ENCODE measurements around the gene RAB3GAP2.
"Not testable (repeated sequence)": the region's sequence is repeated elsewhere in the genome, so short reads cannot be mapped to it uniquely, and the experiment has no call there.

RAB3GAP2 gene

GRCh38 chr1:220195701-220196100 lies 76.6 kb downstream of the RAB3GAP2 start:
- no peak for DNase-seq

- no peak for DNase-seq
Measured at GRCh38 chr1:220189750-220190347, 82.4 kb downstream of the RAB3GAP2 start.

DNA sequence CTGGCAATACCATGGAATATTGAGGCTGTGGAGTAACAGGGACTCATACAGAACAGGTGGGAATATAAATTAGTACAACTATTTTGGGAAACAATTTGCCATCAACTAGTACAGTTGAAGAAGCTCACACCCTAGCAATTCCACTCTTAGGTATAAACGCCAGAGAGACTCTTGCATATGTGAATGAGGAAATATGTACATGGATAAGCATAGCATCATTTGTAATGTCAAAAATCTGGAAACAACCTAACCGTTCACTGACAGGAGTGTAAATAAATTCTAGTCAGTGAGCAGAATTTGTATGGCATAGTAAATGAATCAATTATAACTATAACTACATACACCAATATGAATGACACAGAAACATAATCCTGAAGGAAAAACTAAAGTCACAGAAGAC lies 83.7 kb downstream of the RAB3GAP2 start:
- no peak for DNase-seq

- no peak for DNase-seq
Measured at GRCh38 chr1:220186752-220187151, 85.5 kb downstream of the RAB3GAP2 start.

- DNase-seq = no peak
Measured at GRCh38 chr1:220184506-220184905, 87.7 kb downstream of the RAB3GAP2 start.

GRCh38 chr1:220182656-220183055 lies 89.6 kb downstream of the RAB3GAP2 start:
- no peak for DNase-seq

- DNase-seq = no peak
Measured at GRCh38 chr1:220182111-220182510, 90.1 kb downstream of the RAB3GAP2 start.

DNA sequence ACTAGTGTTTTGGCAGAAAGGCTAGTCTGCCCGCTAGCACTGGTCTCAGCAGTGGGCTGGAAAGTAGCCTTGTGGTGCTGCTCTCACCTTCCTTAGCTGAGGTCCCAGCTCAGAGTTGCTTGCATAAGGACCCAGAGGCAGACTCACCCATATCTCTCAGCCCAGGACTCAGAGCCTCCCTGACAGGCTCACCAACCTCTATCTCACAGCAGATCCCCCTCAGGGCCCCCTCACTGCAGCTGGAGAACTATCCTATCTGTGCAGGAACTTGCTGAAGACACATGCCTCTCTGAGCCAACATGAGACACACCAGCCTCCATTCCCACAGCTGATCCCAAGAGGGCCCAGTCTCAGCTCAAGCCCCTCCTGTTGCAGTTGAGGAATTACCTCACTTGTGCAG lies 95.7 kb downstream of the RAB3GAP2 start:
- DNase-seq = no peak

- DNase-seq = no peak
Measured at GRCh38 chr1:220170836-220171526, 101.3 kb downstream of the RAB3GAP2 start.

DNA sequence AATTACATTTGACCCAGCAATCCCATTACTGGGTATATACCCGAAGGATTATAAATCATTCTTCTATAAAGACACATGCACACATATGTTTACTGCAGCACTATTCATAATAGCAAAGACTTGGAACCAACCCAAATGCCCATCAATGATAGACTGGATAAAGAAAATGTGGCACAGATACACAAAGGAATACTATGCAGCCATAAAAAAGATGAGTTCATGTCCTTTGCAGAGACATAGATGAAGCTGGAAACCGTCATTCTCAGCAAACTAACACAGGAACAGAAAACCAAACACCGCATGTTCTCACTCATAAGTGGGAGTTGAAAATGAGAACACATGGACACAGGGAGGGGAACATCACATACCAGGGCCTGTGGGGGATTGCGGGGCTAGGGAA lies 102.4 kb downstream of the RAB3GAP2 start:
- DNase-seq = not testable (repeated sequence)

DNA sequence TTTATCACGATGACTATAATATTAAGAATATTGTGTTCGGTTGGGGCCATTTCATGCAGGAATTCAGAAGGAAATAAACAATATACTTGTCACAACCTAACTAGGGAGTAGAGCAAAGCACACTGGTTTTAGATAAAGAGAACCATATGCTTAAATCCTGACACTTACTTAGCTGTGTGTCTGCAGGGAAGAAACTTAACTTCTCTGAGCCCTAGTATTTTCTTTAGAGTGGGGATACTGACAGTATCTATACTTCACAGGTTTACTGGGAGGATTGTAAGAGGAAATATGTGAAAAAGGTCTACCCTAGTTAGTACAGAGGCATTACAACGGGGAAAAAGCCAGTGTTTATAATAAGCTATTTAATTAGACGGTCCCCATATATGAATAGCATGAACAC lies 105.4 kb downstream of the RAB3GAP2 start:
- DNase-seq = no peak

GRCh38 chr1:220164517-220164916 lies 107.7 kb downstream of the RAB3GAP2 start:
- DNase-seq = no peak

DNA sequence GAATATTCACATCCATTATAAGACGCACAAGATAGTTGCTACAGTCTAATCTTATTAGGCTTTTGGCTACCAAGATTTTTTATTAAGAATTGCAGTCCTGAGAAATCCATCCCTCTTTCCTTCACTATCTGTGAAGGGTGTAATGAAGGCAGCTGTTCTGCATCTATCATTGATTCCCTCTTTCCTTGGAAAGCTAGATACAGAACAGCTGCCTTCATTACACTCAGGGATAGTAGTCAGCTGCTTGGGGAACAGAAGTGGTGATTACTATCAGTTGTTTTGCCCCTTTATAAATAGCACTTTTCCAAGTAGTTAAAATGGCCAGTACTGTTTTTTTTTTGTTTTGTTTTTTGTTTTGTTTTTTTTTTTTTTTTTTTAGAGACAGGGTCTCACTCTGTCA lies 108.1 kb downstream of the RAB3GAP2 start:
- DNase-seq = no peak

DNA sequence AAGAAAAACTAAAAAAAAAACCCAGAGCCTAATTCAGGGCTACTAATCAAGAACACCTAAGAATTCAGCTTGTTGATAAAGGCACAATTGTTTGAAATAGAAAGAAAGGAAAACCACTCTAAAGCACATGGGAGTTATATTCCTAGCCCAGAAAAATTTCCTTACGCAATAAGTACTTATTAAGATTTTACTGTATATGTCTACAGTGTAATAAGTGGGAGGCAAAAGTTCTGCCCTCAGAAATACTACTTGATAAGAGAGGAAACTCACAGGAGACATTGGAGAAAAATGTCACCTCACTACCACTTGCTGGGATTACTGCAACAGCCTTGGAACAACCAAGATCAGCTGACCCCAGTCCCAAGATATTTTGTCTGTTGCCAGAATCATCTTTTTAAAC lies 112.2 kb downstream of the RAB3GAP2 start:
- DNase-seq = no peak

DNA sequence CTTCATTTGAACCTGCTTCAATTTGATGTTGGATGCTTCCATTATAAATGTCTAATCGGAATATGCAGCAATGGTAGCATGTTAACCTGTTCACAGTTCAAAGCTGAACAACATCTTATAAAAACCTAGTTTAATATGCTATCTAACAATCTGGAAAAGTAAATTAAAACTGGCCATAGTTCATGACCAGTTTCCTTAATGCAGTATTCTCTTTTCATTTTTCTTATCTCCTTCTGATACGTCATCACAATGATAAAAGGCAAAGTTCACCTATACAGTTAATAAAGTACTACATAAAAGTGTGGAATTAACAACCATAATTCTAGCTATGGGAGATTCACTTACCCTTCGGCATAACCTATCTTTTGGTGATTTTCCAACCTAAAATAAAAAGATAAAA lies 113.2 kb downstream of the RAB3GAP2 start:
- DNase-seq = no peak

DNA sequence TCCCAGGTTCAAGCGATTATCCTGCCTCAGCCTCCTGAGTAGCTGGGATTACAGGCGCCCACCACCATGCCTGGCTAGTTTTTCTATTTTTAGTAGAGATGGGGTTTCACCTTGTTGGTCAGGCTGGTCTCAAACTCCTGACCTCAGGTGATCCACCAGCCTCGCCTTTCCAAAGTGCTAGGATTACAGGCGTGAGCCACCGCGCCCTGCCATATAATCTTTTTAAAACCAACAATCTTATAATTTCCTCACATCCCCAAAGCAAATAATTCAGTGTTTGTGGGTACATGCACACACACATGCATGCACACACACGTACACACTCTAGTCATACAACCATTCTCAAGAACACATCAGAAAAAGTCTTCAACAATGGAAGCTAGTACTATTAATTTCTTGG lies 113.7 kb downstream of the RAB3GAP2 start:
- DNase-seq = not testable (repeated sequence)

DNA sequence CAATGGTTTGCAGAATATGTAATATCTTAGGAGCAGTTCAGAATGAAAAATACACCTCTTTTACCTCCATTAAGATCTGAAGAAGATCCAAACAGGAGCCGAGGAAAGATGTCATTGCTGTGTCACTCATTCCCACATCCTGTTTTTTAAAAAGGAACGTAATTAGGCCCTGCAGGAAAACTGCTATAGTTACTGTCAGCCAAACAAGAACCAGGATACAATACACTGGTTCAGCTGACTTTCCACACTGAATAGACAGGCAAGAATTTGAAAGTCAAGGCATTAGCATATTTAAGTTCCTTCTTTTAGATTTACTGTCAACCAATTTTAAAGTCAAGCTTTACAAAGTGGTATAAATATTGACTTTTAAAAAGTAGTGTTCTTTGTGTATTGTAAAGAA lies 114.5 kb downstream of the RAB3GAP2 start:
- no peak for DNase-seq

GRCh38 chr1:220156620-220157146 lies 115.6 kb downstream of the RAB3GAP2 start:
- DNase-seq = no peak

DNA sequence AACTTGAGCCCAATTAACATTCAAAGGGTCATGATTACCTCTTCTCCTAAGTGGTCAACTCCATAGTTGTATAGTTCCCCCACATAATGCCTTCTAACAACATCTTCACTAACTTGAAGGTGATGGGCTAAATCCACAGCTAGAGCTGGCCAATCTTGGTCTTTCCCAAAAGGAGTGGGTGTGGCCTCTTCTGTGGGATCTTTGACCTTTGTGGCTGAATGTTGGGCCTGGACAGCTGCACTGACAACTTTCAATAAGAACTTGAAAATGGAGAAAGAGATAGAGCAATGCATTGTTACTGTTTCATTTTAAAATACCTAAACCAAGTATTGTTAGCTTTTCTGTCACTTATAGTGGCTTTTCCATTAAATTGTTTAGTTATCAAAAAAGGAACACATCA lies 119.1 kb downstream of the RAB3GAP2 start:
- no peak for DNase-seq

DNA sequence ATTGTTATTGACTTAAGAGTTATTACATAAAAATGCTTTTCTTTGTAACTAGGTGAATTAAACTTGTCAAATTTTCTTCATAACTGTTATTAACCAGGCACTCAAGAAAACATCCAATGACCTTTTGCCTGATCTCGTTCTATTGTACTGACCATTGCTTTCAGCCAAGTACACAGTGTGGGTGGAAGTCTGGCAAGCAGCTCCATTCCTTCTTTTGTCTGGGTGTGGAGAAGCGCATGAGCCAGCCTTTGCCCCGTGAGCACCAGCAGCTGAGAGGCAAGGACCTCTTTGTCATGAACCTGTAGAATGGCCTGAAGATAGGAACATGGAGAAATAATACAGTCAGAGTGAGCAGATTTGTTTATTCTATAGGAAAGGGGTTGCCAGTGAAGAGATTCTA lies 120.8 kb downstream of the RAB3GAP2 start:
- DNase-seq = no peak

DNA sequence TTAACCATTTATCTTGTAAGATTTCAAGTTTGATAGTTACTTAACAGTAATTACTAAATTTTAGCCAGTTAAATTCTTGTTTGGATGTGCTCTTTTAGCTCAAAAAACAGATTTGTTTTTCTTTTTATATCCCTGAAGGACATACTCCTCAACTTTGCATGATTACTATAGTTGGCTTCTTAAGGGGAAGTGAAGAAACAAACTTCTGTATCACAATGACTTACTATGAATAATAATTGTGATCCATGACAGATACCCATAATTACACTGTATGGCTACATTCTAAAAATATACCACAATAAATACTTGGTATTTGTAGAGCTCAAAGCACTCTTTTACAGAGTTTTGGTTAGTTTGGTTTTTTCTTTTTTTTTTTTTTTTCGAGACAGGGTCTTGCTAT lies 122.5 kb downstream of the RAB3GAP2 start:
- DNase-seq = no peak

GRCh38 chr1:220144051-220144450 lies 128.2 kb downstream of the RAB3GAP2 start:
- no peak for DNase-seq

GRCh38 chr1:220139966-220140365 lies 132.3 kb downstream of the RAB3GAP2 start:
- DNase-seq = no peak

DNA sequence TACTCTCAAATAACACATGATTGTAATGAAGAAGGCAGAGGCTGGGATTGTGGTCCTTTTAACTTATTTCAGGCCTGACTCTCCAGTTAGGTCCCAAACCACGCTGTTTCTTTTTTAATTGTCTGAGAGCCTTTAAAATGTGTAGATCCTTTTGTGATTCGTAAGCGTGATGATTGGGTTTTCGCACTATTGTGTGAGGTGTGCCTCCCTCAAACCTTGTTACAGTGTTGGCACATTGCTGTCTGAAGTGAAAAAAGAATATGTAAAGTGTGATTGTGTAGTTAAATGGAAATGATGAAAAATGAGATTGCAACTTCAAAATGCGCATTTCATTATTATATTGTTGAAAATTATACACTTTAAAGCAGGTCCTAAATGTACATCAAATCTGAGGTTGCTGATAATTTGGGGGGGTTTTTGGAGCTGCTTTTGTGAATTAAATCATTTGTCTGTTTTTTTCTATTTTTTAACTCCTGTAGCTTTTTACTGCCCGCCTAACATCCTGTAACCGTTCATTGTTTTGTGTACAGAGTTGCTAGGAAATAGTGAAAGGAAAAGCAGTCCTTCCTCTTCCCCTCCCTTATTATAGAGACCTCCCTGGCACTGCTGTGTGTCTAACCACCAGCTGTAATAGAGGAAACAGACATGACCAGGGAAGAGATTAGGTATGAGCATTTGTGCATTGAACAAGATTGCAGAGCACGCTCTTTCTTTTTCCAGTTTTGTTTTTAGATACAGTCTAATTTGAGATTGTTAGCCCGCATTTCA lies 135.1 kb downstream of the RAB3GAP2 start:
- DNase-seq = no peak
